T-helper 2 cell treated with Interferon-gamma antibody and Interleukin-4, amounts not matched to agents 5 μg/mL and 100 μg/mL, for 36 hours (primary cell): Measurements from ENCODE around the gene PCNX1.
"Not testable (repeated sequence)": the region's sequence is repeated elsewhere in the genome, so short reads cannot be mapped to it uniquely, and the experiment has no call there.

Experiments used
- DNase-seq: peaks from one replicate; pipeline ENCODE4 v3.0.0; 2021; ENCODE audit warnings: low spot score
- H3K27ac Mint-ChIP-seq: one replicate; pipeline ENCODE4 v1.8.0; 2021; ENCODE audit warnings: mild to moderate bottlenecking, mixed read lengths
- H3K27me3 Mint-ChIP-seq: one replicate; pipeline ENCODE4 v1.8.0; 2021; ENCODE audit warnings: low read depth, mixed read lengths
- H3K36me3 Mint-ChIP-seq: one replicate; pipeline ENCODE4 v1.8.0; 2021; ENCODE audit warnings: low read depth, mixed read lengths
- H3K4me1 Mint-ChIP-seq: one replicate; pipeline ENCODE4 v1.8.0; 2021; ENCODE audit warnings: low read depth, mixed read lengths
- H3K4me3 Mint-ChIP-seq: one replicate; pipeline ENCODE4 v1.8.0; 2022; ENCODE audit warnings: mild to moderate bottlenecking, moderate library complexity, mixed read lengths
- H3K9me3 Mint-ChIP-seq: one replicate; pipeline ENCODE4 v1.8.0; 2021; ENCODE audit warnings: mixed read lengths

Gene PCNX1

DNA sequence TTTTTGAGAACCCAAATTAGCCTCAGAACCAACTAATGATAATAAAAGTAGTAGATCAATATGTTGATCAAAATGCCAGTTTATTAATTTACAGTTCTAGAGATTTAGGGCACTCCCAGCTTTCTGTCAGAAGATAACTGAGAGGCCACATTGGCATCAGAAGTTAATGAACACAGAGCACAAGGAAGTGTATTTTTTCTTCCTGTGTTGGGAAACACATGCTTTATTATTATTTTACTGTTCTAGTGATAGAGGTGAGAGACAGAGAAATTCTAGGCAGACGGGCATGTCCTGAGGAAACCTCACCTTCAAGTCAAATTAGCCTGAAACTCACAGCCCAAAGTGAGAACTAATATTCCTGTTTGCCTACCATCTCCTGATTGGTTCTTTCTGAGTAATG is 213.7 kb downstream of the PCNX1 start:
- H3K4me1 Mint-ChIP-seq: peaks cover 7% of the 10 kb centered on the region
- no peak overlapping the region for H3K27ac Mint-ChIP-seq
- DNase-seq: no peak
- peaks cover 4% of the 10 kb centered on the region for H3K36me3 Mint-ChIP-seq
- no peaks in the 10 kb centered on the region for H3K27me3 Mint-ChIP-seq
- H3K9me3 Mint-ChIP-seq: no peaks in the 10 kb centered on the region
- no peak overlapping the region for H3K4me3 Mint-ChIP-seq

DNA sequence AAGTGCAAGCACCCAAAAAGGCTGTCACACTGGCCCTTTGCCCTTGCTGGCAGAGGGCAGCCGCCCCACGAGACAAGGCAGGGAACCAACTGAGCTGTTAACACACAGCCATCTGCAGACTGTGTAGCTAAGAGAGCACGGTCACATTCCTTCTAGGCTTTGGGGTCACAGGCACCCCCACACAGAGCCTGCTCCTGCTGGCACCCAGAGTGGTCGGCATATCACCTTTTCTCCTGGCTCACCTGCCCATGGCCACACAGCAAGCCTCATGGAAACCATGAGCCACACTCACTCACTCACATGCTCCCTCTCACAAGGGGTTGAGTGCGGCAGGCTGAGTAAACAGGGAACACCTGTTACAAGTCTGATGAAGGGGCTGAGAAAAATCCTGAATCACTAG is 214.5 kb downstream of the PCNX1 start:
- peaks cover 4% of the 10 kb centered on the region for H3K36me3 Mint-ChIP-seq
- peaks cover 7% of the 10 kb centered on the region for H3K4me1 Mint-ChIP-seq
- no peaks in the 10 kb centered on the region for H3K9me3 Mint-ChIP-seq
- no peak for DNase-seq
- H3K27ac Mint-ChIP-seq: no peak overlapping the region
- no peaks in the 10 kb centered on the region for H3K27me3 Mint-ChIP-seq
- no peak overlapping the region for H3K4me3 Mint-ChIP-seq

DNA sequence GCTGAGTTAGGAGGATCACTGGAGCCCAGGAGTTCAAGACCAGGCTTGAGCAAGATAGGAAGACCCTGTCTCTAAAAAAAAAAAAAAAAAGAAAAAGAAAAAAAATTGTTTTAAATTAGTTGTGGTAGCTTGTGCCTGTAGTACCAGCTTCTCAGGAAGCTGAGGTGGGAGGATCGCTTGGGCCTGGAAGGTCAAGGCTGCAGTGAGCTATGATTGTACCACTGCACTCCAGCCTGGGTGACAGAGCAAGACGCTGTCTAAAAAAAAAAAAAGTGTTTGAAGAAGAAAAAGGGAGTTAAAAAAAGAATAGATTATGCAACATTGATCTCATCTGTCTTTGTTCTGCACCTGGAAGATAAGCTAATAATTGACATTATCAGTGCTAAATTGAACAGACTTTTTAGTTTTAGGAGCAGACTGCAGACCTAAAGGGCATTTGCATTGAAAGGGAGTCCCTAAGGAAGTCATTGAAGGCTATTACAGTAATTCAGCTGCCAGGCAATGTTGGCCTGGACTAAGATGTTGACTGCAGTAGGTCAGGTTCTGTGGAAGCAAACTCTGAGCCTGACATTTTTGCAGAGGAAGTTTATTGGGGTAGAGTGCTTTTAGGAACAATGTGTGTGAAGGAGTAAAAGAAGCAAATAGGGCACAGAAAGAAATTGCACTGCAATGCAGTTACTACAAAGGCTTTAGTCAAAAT is 215.8 kb downstream of the PCNX1 start:
- DNase-seq: no peak
- Mint-ChIP-seq H3K9me3 (no peaks in the 10 kb centered on the region), H3K27me3 (no peaks in the 10 kb centered on the region), H3K36me3 (peaks cover 2% of the 10 kb centered on the region), H3K4me1 (peaks cover 4% of the 10 kb centered on the region), H3K27ac (no peak overlapping the region), H3K4me3 (no peak overlapping the region)

DNA sequence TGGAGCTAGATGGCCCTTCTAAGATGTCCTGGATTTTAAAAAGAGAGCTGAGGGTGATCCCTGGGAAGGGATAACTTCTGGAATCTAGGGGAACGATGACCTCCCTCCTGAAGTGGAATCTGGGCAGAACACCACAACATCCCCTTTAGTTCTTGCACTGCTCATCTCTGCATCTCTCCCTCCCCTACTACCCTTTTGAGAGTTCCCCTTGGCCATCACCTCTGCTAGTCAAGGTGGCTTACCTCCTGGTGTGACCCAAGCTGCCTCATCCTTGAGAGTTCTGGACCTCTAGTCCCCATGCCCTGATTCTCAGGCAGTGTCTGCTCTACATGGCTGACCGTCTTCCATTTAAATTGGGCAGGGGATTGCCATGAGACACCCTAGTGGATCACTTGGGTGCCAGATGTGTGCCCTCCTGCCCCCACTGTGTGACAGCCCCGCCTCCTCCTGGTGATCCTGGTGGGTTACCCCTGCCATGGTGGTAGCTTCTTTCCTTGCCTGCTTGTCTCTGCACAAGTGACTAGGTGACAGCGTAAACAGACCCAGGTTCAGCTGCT is 216.4 kb downstream of the PCNX1 start:
- no peaks in the 10 kb centered on the region for H3K36me3 Mint-ChIP-seq
- no peak overlapping the region for H3K27ac Mint-ChIP-seq
- H3K27me3 Mint-ChIP-seq: no peaks in the 10 kb centered on the region
- H3K4me1 Mint-ChIP-seq: peaks cover 4% of the 10 kb centered on the region
- no peak overlapping the region for H3K4me3 Mint-ChIP-seq
- no peak for DNase-seq
- no peaks in the 10 kb centered on the region for H3K9me3 Mint-ChIP-seq

DNA sequence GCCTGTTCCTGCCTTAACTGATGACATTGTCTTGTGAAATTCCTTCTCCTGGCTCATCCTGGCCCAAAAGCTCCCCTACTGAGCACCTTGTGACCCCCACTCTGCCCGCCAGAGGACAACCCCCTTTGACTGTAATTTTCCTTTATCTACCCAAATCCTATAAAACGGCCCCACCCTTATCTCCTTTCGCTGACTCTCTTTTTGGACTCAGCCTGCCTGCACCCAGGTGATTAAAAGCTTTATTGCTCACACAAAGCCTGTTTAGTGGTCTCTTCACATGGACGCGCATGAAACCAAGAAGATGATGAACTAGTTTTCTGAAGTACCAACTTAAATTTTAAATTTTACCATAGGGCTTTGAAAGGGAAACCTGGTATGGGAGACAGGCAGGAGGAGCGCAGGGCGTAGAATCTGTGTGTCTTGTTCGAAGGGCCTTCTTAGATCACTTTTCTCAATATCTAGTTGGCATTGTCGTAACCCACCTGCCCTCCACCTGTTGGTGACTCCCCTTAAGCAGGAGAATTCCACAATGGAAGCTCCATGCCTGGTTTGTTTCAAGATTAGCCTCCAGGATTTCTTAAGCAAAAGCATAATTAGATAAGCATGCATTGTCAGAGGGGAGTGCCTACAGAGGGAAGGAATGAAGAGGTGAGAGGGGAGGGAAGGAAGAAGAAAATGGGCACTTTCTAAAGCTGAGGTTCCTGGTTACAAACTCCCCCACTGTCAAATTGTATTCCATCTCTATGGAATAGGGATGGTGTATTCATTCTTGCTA is 222.6 kb downstream of the PCNX1 start:
- H3K4me3 Mint-ChIP-seq, H3K27me3 Mint-ChIP-seq, H3K36me3 Mint-ChIP-seq, H3K27ac Mint-ChIP-seq, H3K9me3 Mint-ChIP-seq: not testable (repeated sequence)
- peak; percentile 2 for DNase-seq
- peaks cover 12% of the 10 kb centered on the region for H3K4me1 Mint-ChIP-seq

DNA sequence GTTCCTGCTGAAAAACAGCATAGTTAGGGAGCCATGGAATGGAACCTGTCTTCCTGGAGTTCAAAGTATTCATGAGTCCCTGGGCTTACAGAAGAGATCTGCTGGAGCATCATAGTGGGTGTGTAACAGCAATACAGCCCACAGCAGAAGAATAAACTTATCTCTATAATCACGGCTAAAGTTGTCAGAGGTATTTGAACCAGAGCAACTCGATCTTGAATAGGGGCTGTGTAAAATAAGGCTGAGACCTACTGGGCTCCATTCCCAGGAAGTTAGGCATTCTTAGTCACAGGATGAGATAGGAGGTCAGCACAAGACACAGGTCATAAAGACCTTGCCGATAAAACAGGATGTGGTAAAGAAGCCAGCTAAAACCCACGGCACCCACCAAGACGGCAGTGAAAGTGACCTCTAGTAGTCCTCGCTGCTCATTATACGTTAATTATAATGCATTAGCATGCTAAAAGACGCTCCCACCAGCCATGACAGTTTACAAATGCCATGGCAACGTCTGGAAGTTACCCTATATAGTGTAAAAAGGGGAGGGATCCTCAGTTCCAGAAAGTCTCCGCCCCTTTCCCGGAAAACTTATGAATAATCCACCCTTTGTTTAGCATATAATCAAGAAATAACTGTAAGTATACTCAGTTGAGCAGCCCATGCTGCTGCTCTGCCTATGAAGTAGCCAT is 223.4 kb downstream of the PCNX1 start:
- Mint-ChIP-seq H3K27ac (no peak overlapping the region), H3K27me3 (peaks cover 3% of the 10 kb centered on the region), H3K4me1 (peaks cover 12% of the 10 kb centered on the region), H3K36me3 (no peaks in the 10 kb centered on the region), H3K4me3 (no peak overlapping the region), H3K9me3 (no peaks in the 10 kb centered on the region)
- DNase-seq: peak; percentile 27

DNA sequence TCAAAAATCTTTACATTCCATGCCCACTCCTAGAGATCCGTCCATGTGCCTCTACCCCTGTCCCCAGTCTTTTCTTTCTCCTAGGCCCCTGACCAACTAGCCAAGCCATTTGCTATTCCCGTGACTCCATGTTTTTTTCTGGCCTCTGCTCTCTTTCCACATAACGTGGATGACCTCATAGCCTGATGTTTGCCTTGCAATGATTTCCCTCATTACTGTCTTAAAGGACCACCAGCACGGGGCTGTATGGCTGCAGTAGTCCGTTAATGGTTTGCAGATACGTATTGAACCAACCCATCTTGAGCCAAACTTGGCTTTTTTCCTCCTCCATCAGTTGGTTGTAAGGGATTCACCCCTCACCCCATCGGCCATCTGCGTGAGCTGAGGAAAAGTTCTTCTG is 226.0 kb downstream of the PCNX1 start:
- Mint-ChIP-seq H3K4me1 (peaks cover 16% of the 10 kb centered on the region), H3K9me3 (no peaks in the 10 kb centered on the region), H3K4me3 (no peak overlapping the region), H3K27ac (no peak overlapping the region), H3K27me3 (peaks cover 3% of the 10 kb centered on the region), H3K36me3 (no peaks in the 10 kb centered on the region)
- DNase-seq: no peak

DNA sequence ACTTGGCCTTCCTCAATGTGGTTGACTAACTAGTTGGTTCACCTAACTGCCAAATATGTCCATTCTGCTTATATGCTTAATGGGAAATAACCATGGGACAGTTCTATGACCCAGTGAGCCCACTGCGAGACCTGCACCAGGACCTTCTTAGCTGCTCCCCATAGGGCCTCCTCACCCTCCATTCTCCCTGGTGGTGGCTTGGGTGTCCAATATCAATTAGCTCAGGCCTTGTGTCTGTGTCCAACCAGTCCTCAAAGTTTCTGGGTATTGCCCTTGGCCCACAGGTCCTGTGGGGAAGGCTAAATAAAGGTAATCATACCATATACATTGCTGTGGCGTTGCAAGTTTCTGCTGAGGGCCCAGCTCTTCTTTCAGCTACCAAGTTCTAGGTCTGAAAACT is 228.2 kb downstream of the PCNX1 start:
- Mint-ChIP-seq H3K27ac (no peak overlapping the region), H3K4me1 (peaks cover 21% of the 10 kb centered on the region), H3K27me3 (no peaks in the 10 kb centered on the region), H3K36me3 (no peaks in the 10 kb centered on the region), H3K4me3 (no peak overlapping the region), H3K9me3 (no peaks in the 10 kb centered on the region)
- no peak for DNase-seq

DNA sequence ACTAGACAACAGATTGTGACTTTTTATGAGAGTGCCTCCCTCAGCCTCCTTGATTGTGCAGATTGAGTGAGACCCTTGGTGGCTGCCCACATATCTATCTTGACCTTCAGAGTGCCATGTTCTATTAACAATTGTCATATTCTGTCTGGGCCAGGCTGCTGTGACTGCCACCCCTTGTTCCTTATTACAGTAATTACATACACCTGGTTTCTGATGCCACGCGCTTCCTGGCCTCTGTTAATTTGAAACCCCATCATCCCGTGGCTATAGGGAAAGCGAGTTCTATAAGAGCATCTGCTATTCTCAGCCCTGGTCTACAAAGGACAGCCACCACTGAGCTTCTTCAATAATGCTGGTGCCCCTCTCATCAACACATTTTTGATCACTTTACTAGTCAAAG is 228.7 kb downstream of the PCNX1 start:
- Mint-ChIP-seq H3K9me3 (no peaks in the 10 kb centered on the region), H3K27me3 (no peaks in the 10 kb centered on the region), H3K36me3 (no peaks in the 10 kb centered on the region), H3K4me3 (no peak overlapping the region), H3K4me1 (peaks cover 18% of the 10 kb centered on the region), H3K27ac (no peak overlapping the region)
- DNase-seq: no peak

DNA sequence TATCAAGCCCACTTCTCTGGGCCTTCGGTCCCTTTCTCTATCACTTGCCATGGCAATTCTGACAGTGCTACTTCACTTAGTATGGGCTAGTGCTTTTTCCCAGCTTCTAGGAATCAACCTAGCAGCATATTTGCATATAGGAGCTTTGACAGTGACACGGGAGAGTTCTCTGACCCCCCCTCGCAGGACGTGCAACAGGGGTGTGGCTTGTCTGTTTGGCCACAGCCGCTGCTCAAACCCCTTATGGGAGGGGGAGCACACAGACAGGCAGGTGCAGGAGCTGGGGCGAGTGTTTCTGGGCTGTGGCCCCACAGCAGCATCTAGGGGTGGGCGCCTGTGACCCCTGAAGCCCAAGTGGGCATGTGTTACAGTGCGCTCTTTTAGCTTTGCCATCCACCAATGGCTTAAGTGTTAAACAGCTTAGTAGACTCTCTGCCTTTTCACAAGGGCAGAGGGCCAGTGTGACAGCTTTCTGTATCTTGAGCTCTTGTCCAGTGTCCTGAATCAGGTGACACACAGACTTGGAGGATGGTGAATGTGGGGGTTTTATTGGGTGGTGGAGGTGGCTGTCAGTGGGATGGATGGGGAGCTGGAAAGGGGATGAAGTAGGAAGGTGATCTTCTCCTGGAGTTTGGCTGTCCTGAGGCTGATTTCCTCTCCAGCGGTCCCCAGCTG is 229.3 kb downstream of the PCNX1 start:
- Mint-ChIP-seq H3K36me3 (no peaks in the 10 kb centered on the region), H3K4me1 (peaks cover 18% of the 10 kb centered on the region), H3K4me3 (no peak overlapping the region), H3K27me3 (no peaks in the 10 kb centered on the region), H3K27ac (no peak overlapping the region), H3K9me3 (no peaks in the 10 kb centered on the region)
- DNase-seq: no peak

DNA sequence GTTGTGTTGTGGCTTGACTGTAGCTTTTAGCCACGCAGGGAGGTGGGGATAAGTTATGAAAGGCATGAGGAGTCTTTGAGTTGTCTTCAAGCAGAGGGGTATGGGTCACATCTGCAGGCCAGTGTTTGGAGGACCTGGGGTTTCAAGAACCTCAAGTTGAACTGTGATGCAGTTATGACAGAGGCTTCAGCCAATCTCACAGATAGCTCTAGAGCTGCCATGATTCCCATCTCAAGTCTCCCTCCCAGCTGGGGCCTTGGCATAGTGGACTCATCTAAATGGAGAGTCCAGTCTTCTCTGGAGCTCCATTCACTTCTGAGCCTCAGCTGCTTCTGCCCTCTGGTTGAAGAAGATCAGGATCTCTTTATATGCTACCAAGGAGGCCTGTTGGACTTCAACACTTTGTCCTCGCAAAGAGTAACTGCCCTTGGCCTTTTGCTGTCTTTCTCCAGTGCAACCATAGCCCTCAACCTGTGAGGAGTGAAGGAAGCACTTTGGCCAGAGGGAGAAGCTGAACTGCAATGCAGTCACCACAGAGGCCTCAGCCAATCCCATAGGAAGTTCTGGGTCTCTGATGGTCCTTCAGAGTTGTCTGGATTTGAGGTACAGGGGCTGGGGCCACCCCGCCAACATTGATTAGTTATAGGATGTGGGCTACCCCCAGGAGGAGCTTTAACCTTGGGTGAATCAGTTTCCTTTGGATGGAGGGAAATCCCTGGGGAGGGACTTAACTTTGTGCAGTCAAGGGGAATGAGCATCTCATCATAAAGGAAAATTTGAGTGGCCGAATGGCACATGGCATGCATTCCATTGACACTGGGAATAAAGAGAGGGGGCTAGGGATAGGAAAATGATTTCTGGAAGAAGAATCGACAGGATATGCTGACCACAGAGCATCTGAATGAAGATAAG is 230.5 kb downstream of the PCNX1 start:
- Mint-ChIP-seq H3K36me3 (no peaks in the 10 kb centered on the region), H3K27ac (no peak overlapping the region), H3K4me3 (no peak overlapping the region), H3K9me3 (no peaks in the 10 kb centered on the region), H3K27me3 (no peaks in the 10 kb centered on the region), H3K4me1 (peaks cover 30% of the 10 kb centered on the region)
- DNase-seq: no peak

DNA sequence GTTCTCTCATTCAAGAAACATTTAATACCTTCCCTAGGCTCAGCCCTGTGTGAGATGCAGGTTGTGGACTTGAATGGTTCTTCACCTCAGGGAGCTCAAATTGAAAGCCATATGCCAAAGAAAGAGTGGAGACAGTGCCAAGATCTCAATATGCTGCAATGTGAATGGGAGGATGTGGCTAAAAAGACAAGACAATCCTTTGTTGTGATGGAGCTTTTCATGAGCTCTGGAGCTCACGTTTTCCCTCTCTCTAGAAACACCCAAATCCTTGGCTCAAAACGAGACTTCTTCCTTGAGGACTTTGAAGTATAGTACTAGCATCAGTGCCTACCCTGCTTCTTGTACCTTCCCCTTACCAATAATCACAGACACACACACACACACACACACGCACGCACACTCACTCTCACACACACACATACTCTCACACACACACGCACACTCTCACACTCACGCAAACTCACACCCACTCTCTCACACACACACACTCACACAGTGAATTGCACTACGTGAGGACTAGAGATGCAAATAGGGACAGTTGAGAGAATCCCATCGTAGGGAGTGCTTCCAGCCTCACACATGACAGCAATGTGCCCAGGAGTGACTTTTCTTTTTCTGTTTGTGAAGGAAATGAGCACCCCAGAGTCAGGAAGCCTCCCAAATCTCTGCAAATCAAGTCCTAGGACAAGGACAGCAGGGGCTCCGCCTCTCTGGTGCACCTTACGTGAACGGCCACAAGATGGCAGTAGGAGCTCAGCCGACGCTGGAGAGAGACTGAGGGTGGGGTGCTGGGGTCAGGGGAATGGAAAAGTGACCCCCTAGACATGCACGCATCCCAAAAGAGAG is 231.4 kb downstream of the PCNX1 start:
- no peaks in the 10 kb centered on the region for H3K36me3 Mint-ChIP-seq
- DNase-seq: peak; percentile 46
- no peak overlapping the region for H3K27ac Mint-ChIP-seq
- H3K27me3 Mint-ChIP-seq: no peaks in the 10 kb centered on the region
- peaks cover 39% of the 10 kb centered on the region for H3K4me1 Mint-ChIP-seq
- no peak overlapping the region for H3K4me3 Mint-ChIP-seq
- no peaks in the 10 kb centered on the region for H3K9me3 Mint-ChIP-seq
